ENCODE results near the gene PREX1.

PREX1 gene

DNA sequence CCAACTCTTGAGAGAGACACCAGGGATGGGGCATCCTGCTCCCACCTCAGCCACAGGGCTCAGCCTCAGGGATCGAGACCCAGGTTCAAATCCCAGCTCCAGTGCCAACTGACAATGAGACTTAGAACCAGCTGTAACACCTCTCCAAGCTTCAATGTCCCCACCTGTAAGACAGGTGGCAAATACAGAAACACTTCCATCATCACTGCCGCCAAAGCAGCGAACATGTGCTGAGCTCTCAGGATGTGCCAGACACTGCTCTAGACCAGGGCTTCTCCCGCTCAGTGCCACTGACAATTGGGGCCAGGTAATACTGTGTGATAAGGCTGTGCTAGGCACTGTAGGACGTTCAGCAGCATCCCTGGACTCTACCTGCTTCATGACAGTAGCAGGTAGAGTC lies 22.1 kb downstream of the PREX1 start:
- Histone ChIP-seq H3K36me3 (ENCODE audit: control insufficient read depth in 1 of 2, insufficient read depth in 2 of 2, low read depth in 1 of 2, low read length in 2 of 2) (no peaks in the 10 kb centered on the region), H3K4me1 (ENCODE audit: control insufficient read depth, insufficient read depth, low read depth, low read length) (no peaks in the 10 kb centered on the region), H3K4me3 (ENCODE audit: insufficient read depth in 1 of 2, low read depth in 1 of 2, low read length in 2 of 2) (no peak overlapping the region), H3K27me3 (ENCODE audit: control insufficient read depth in 1 of 2, insufficient read depth in 1 of 2, low read length in 2 of 2) (peaks cover 0 to 20% of the 10 kb centered on the region in 2 experiments), H3K4ac (ENCODE audit: low read depth in 1 of 2, low read length in 2 of 2) (no peak overlapping the region), H3K4me2 (ENCODE audit: low read length, poor library complexity, severe bottlenecking) (no peak overlapping the region), H3K9me3 (ENCODE audit: control insufficient read depth, low read length) (peaks cover 12% of the 10 kb centered on the region), H2BK120ac (ENCODE audit: low read depth, low read length) (no peak overlapping the region), H2BK12ac (ENCODE audit: low read length in 2 of 2) (no peak overlapping the region), H3K27ac (ENCODE audit: low read length, poor library complexity, severe bottlenecking) (no peak overlapping the region), H3K9ac (ENCODE audit: low read length) (no peak overlapping the region), H3K23ac (ENCODE audit: low read length in 2 of 2) (no peak overlapping the region), H2BK15ac (ENCODE audit: low read depth, poor library complexity, severe bottlenecking) (no peak overlapping the region), H4K91ac (ENCODE audit: low read length) (no peak overlapping the region), H2AFZ (ENCODE audit: low read depth, low read length) (no peak overlapping the region), H3K14ac (ENCODE audit: low read length in 2 of 2) (no peak overlapping the region), H2AK5ac (ENCODE audit: low read length, severe bottlenecking) (no peak overlapping the region), H2BK5ac (ENCODE audit: low read depth, low read length, poor library complexity, severe bottlenecking) (no peak overlapping the region), H3K79me1 (replicated peaks; ENCODE audit: low read length, poor library complexity, severe bottlenecking) (peaks cover 44% of the 10 kb centered on the region), H3K18ac (ENCODE audit: low read depth in 1 of 2, low read length in 2 of 2) (no peak overlapping the region), H4K8ac (ENCODE audit: low read length) (no peak overlapping the region)
- 80% methylated on average over 5 of the region's 5 CpGs for WGBS
- no peak for DNase-seq

DNA sequence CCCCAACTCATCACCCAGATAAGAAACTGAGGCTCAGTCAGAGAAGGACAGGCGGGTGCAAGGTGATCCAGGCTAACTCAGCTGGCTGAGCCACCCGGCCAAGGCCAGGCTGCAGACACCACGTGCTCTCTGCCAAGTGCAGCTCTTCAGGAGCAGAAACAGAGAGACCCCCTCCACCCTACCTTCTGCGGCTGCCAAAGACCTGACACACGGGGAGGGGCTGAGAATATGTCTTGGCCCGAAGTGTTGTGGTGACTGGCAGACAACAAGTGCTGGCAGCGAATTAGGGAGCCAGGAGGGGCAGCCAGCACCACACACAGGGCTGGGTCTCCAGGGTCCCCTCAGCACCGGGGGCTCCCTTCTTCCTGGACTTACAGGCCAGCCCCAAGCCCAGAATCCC lies 22.5 kb downstream of the PREX1 start:
- no peak for DNase-seq
- Histone ChIP-seq H2BK5ac (ENCODE audit: low read depth, low read length, poor library complexity, severe bottlenecking) (no peak overlapping the region), H3K79me1 (replicated peaks; ENCODE audit: low read length, poor library complexity, severe bottlenecking) (peaks cover 43% of the 10 kb centered on the region), H3K27me3 (ENCODE audit: control insufficient read depth in 1 of 2, insufficient read depth in 1 of 2, low read length in 2 of 2) (peaks cover 0 to 20% of the 10 kb centered on the region in 2 experiments), H2AK5ac (ENCODE audit: low read length, severe bottlenecking) (no peak overlapping the region), H3K9ac (ENCODE audit: low read length) (no peak overlapping the region), H3K23ac (ENCODE audit: low read length in 2 of 2) (no peak overlapping the region), H2AFZ (ENCODE audit: low read depth, low read length) (no peak overlapping the region), H2BK12ac (ENCODE audit: low read length in 2 of 2) (no peak overlapping the region), H3K14ac (ENCODE audit: low read length in 2 of 2) (no peak overlapping the region), H3K36me3 (ENCODE audit: control insufficient read depth in 1 of 2, insufficient read depth in 2 of 2, low read depth in 1 of 2, low read length in 2 of 2) (no peaks in the 10 kb centered on the region), H4K91ac (ENCODE audit: low read length) (no peak overlapping the region), H3K4me1 (ENCODE audit: control insufficient read depth, insufficient read depth, low read depth, low read length) (no peaks in the 10 kb centered on the region), H3K4ac (ENCODE audit: low read depth in 1 of 2, low read length in 2 of 2) (no peak overlapping the region), H3K4me2 (ENCODE audit: low read length, poor library complexity, severe bottlenecking) (no peak overlapping the region), H3K18ac (ENCODE audit: low read depth in 1 of 2, low read length in 2 of 2) (no peak overlapping the region), H3K9me3 (ENCODE audit: control insufficient read depth, low read length) (peaks cover 12% of the 10 kb centered on the region), H2BK15ac (ENCODE audit: low read depth, poor library complexity, severe bottlenecking) (no peak overlapping the region), H3K27ac (ENCODE audit: low read length, poor library complexity, severe bottlenecking) (no peak overlapping the region), H3K4me3 (ENCODE audit: insufficient read depth in 1 of 2, low read depth in 1 of 2, low read length in 2 of 2) (no peak overlapping the region), H2BK120ac (ENCODE audit: low read depth, low read length) (no peak overlapping the region), H4K8ac (ENCODE audit: low read length) (no peak overlapping the region)
- WGBS = 83% methylated on average over 8 of the region's 8 CpGs

DNA sequence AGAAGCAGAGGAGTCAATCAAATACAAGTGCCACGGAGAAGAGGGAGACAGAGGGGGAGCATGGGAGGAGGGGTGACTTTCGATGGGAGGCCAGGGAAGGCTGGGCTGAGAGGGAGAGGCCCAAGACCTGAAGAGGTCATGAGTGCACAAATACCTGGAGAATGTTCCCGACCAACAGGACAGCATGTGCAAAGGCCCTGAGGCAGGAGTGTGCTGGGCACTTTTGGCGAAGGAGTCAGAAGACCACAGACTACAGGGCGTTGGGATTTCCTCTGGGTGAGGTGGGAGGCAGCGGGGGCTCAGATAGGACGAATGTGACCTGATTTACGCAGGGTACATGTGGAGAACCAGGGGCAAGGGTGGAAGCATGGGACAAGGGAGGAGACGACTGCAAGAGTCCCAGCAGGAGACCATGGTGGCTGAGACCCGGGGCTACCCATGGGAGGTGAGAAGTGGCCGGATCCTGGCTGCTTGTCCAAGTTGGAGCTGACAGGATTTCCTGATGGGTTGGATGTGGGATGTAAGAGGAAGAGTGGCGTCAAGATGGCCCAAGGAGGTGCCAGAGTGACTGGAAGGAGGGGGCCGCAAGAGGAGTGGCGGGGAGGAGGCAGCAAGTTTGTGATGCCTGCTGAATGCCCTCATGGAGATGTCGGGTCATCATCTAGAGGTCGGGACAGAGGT lies 23.4 kb downstream of the PREX1 start:
- Histone ChIP-seq H2BK15ac (ENCODE audit: low read depth, poor library complexity, severe bottlenecking) (no peak overlapping the region), H3K9me3 (ENCODE audit: control insufficient read depth, low read length) (peaks cover 12% of the 10 kb centered on the region), H3K4me1 (ENCODE audit: control insufficient read depth, insufficient read depth, low read depth, low read length) (no peaks in the 10 kb centered on the region), H3K36me3 (ENCODE audit: control insufficient read depth in 1 of 2, insufficient read depth in 2 of 2, low read depth in 1 of 2, low read length in 2 of 2) (no peaks in the 10 kb centered on the region), H3K27me3 (ENCODE audit: control insufficient read depth in 1 of 2, insufficient read depth in 1 of 2, low read length in 2 of 2) (peaks cover 0 to 22% of the 10 kb centered on the region in 2 experiments), H3K14ac (ENCODE audit: low read length in 2 of 2) (no peak overlapping the region), H3K9ac (ENCODE audit: low read length) (no peak overlapping the region), H3K18ac (ENCODE audit: low read depth in 1 of 2, low read length in 2 of 2) (no peak overlapping the region), H2BK120ac (ENCODE audit: low read depth, low read length) (no peak overlapping the region), H3K4ac (ENCODE audit: low read depth in 1 of 2, low read length in 2 of 2) (no peak overlapping the region), H4K8ac (ENCODE audit: low read length) (no peak overlapping the region), H2AK5ac (ENCODE audit: low read length, severe bottlenecking) (no peak overlapping the region), H3K79me1 (replicated peaks; ENCODE audit: low read length, poor library complexity, severe bottlenecking) (peaks cover 47% of the 10 kb centered on the region), H3K27ac (ENCODE audit: low read length, poor library complexity, severe bottlenecking) (no peak overlapping the region), H2BK12ac (ENCODE audit: low read length in 2 of 2) (no peak overlapping the region), H2AFZ (ENCODE audit: low read depth, low read length) (no peak overlapping the region), H3K23ac (ENCODE audit: low read length in 2 of 2) (no peak overlapping the region), H2BK5ac (ENCODE audit: low read depth, low read length, poor library complexity, severe bottlenecking) (no peak overlapping the region), H3K4me3 (ENCODE audit: insufficient read depth in 1 of 2, low read depth in 1 of 2, low read length in 2 of 2) (no peak overlapping the region), H3K4me2 (ENCODE audit: low read length, poor library complexity, severe bottlenecking) (no peak overlapping the region), H4K91ac (ENCODE audit: low read length) (no peak overlapping the region)
- 87% methylated on average over 16 of the region's 16 CpGs for WGBS
- DNase-seq = no peak

DNA sequence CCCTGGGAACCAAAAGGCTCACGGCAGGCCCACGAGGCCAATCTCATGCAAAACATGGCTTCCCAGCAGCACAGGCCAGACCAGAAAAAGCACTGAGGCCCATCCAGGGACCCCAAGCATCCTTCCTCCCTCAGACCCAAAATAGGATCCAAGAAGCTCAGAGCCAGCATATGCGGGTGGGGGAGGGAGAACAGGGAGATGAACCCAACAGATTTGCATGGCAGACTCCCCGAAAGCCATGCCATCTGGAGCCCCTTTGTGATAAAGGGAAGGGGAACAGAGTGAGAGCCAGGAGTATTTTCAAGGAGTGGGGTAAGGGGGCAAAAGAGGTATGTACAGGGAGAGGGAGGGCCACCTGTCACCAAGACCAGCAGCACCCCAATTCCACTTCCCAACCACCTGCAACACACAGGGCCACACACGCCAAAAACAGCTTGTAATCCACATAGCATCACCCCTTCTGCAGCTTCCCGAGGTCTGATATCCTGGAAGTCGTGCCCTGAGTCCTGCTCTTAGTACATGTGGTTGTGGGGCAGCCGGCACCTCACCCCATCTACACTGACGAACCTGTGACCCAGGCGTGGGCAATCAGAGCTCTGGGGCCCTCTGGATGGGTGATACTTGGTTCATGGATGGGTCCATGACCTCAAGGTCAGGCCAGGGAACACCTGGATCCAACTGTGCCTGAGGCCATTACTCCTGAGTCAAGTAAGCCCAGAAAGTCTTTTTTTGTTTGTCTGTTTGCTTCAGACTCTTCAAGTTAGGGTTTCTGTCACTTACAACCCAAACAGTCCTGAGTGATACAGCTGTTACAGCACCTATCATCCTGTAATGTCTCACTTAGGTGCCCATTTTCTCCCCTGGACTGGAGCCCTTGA lies 24.4 kb downstream of the PREX1 start:
- WGBS = 89% methylated on average over 9 of the region's 10 CpGs
- no peak overlapping the region for H3K9ac ChIP-seq (ENCODE audit: low read length)
- no peak overlapping the region for H4K8ac ChIP-seq (ENCODE audit: low read length)
- H3K14ac ChIP-seq (ENCODE audit: low read length in 2 of 2) = no peak overlapping the region
- no peak overlapping the region for H2AK5ac ChIP-seq (ENCODE audit: low read length, severe bottlenecking)
- H3K27me3 ChIP-seq (ENCODE audit: control insufficient read depth in 1 of 2, insufficient read depth in 1 of 2, low read length in 2 of 2) = peaks cover 0 to 26% of the 10 kb centered on the region in 2 experiments
- peaks cover 12% of the 10 kb centered on the region for H3K9me3 ChIP-seq (ENCODE audit: control insufficient read depth, low read length)
- no peak overlapping the region for H3K23ac ChIP-seq (ENCODE audit: low read length in 2 of 2)
- no peak for DNase-seq
- H3K18ac ChIP-seq (ENCODE audit: low read depth in 1 of 2, low read length in 2 of 2) = no peak overlapping the region
- no peak overlapping the region for H2BK120ac ChIP-seq (ENCODE audit: low read depth, low read length)
- no peak overlapping the region for H2BK15ac ChIP-seq (ENCODE audit: low read depth, poor library complexity, severe bottlenecking)
- no peak overlapping the region for H2BK5ac ChIP-seq (ENCODE audit: low read depth, low read length, poor library complexity, severe bottlenecking)
- H3K36me3 ChIP-seq (ENCODE audit: control insufficient read depth in 1 of 2, insufficient read depth in 2 of 2, low read depth in 1 of 2, low read length in 2 of 2) = no peaks in the 10 kb centered on the region
- H3K79me1 ChIP-seq (replicated peaks; ENCODE audit: low read length, poor library complexity, severe bottlenecking) = peaks cover 40% of the 10 kb centered on the region
- no peak overlapping the region for H2AFZ ChIP-seq (ENCODE audit: low read depth, low read length)
- H2BK12ac ChIP-seq (ENCODE audit: low read length in 2 of 2) = no peak overlapping the region
- no peak overlapping the region for H3K4me2 ChIP-seq (ENCODE audit: low read length, poor library complexity, severe bottlenecking)
- H3K27ac ChIP-seq (ENCODE audit: low read length, poor library complexity, severe bottlenecking) = no peak overlapping the region
- no peaks in the 10 kb centered on the region for H3K4me1 ChIP-seq (ENCODE audit: control insufficient read depth, insufficient read depth, low read depth, low read length)
- H3K4me3 ChIP-seq (ENCODE audit: insufficient read depth in 1 of 2, low read depth in 1 of 2, low read length in 2 of 2) = no peak overlapping the region
- H4K91ac ChIP-seq (ENCODE audit: low read length) = no peak overlapping the region
- no peak overlapping the region for H3K4ac ChIP-seq (ENCODE audit: low read depth in 1 of 2, low read length in 2 of 2)
